PC-9 (cell line): ENCODE data around the gene NKAIN1. TPM values are rescaled to one million over a fixed set of nuclear protein-coding genes. Genes with fewer than 3 reads are reported as not detected.

Experiments used
- BruUV-seq: library from RNA; stranded (reverse); fragments of 400-500 nt; replicated peaks from 2 replicates; lab custom pipeline; 2021; lab: Mats Ljungman, UMichigan
- CTCF ChIA-PET: fragments of 300-600 bp; sonication (Branson Sonifier 250); formaldehyde crosslinking; loops from one replicate; lab custom pipeline; 2022; ENCODE audit warnings: antibody characterized with exemption; lab: Charles Lee
- POLR2A ChIA-PET: fragments of 300-600 bp; sonication (Branson Sonifier 250); formaldehyde crosslinking; loops from one replicate; lab custom pipeline; 2022; ENCODE audit warnings: antibody characterized with exemption; ENCODE audit not compliant: unreplicated experiment; lab: Charles Lee
- DNase-seq, 2 experiments: peaks; one replicate each; pipeline versions ENCODE4 v3.0.0 to v3.0.0-alpha.2; 2015 to 2022; ENCODE audit warnings: mixed read lengths in 1 of 2
- H2AFZ ChIP-seq: fragments of 200-600 bp; sonication (generic); 2 replicates; pipeline ENCODE4 v1.8.1; 2017; ENCODE audit warnings: antibody characterized with exemption
- H3F3A ChIP-seq: fragments of 200-600 bp; sonication (generic); 2 replicates; pipeline ENCODE4 v1.8.1; 2017; ENCODE audit warnings: antibody characterized with exemption, mild to moderate bottlenecking, low read depth; ENCODE audit not compliant: insufficient read depth
- H3K27ac ChIP-seq: fragments of 200-600 bp; sonication (generic); 2 replicates; pipeline ENCODE4 v1.6.1; 2016; ENCODE audit warnings: mixed run types
- H3K27me3 ChIP-seq: fragments of 200-600 bp; sonication (generic); 2 replicates; pipeline ENCODE4 v1.6.1; 2016; ENCODE audit warnings: low read depth, mixed run types; ENCODE audit not compliant: insufficient read depth
- H3K36me3 ChIP-seq: fragments of 200-600 bp; sonication (generic); 2 replicates; pipeline ENCODE4 v1.6.1; 2016; ENCODE audit warnings: low read depth, mixed run types
- H3K4me1 ChIP-seq: fragments of 200-600 bp; sonication (generic); replicated peaks from 2 replicates; pipeline ENCODE4 v1.6.1; 2016; ENCODE audit warnings: mixed run types; ENCODE audit not compliant: insufficient read depth
- H3K4me2 ChIP-seq: fragments of 200-600 bp; sonication (generic); 2 replicates; pipeline ENCODE4 v1.6.1; 2017; ENCODE audit warnings: mixed run types
- H3K4me3 ChIP-seq: fragments of 200-600 bp; sonication (generic); 2 replicates; pipeline ENCODE4 v1.6.1; 2016; ENCODE audit warnings: mixed run types
- H3K79me2 ChIP-seq: fragments of 200-600 bp; sonication (generic); 2 replicates; pipeline ENCODE4 v1.6.1; 2017; ENCODE audit warnings: low read depth, mixed run types
- H3K9me2 ChIP-seq: fragments of 200-600 bp; sonication (generic); 2 replicates; pipeline ENCODE4 v1.8.1; 2017; ENCODE audit warnings: mild to moderate bottlenecking; ENCODE audit not compliant: insufficient read depth
- H3K9me3 ChIP-seq: fragments of 200-600 bp; sonication (generic); 2 replicates; pipeline ENCODE4 v1.8.1; 2016; ENCODE audit warnings: low read depth; ENCODE audit not compliant: insufficient read depth
- H4K20me1 ChIP-seq: fragments of 200-600 bp; sonication (generic); 2 replicates; pipeline ENCODE4 v1.8.1; 2017; ENCODE audit not compliant: insufficient read depth
- EZH2 ChIP-seq: fragments of 200-600 bp; sonication (generic); IDR thresholded peaks from 2 replicates; pipeline ENCODE4 v1.8.0; 2017; ENCODE audit warnings: antibody characterized with exemption, low read depth
- intact Hi-C: fragments of 100-400 bp; cut with micrococcal nuclease; formaldehyde crosslinking; loops from one replicate; pipeline ENCODE4 v1.10.0; 2022; ENCODE audit not compliant: unreplicated experiment
- total RNA-seq: library from RNA; stranded (reverse); gene quantifications from 2 replicates; pipeline ENCODE4 v1.2.3, GENCODE V29; 2021
- TF ChIP-seq, protein P1 (sequence below): fragments of 200-600 bp; sonication (generic); conservative IDR thresholded peaks from 2 replicates; pipeline ENCODE4 v1.6.1; 2017; ENCODE audit warnings: mixed run types, antibody characterized with exemption, mild to moderate bottlenecking, moderate library complexity

The NKAIN1 gene
- total RNA-seq, 1 experiment from 2014 or later = 0.96 TPM

GRCh38 chr1:31208361-31208945 lies 31.2 kb downstream of the NKAIN1 start:
- POLR2A ChIA-PET = no interaction called here

GRCh38 chr1:31207569-31207968 lies 32.1 kb downstream of the NKAIN1 start:
- H3K4me1 ChIP-seq = no peaks in the 10 kb centered on the region
- H3K79me2 ChIP-seq = no peaks in the 10 kb centered on the region
- POLR2A ChIA-PET = no interaction called here
- H4K20me1 ChIP-seq = no peaks in the 10 kb centered on the region
- no peaks in the 10 kb centered on the region for H3K36me3 ChIP-seq
- no peak overlapping the region for H3K4me3 ChIP-seq
- 0 out of 2 replicates have a peak, but pooled peaks cover 4% of the 10 kb centered on the region for H3K27me3 ChIP-seq
- DNase-seq = no peak
- H3F3A ChIP-seq = no peaks in the 10 kb centered on the region
- H3K27ac ChIP-seq = no peak overlapping the region
- H3K9me3 ChIP-seq = no peaks in the 10 kb centered on the region
- no peak overlapping the region for H3K4me2 ChIP-seq
- BruUV-seq = no TSS peak
- intact Hi-C loops = no loop called here
- H3K9me2 ChIP-seq = no peaks in the 10 kb centered on the region
- CTCF ChIA-PET = no interaction called here
- no peak for TF ChIP-seq EZH2
- H2AFZ ChIP-seq = no peak overlapping the region

More at GRCh38 chr1:31208361-31208945, 31.2 kb downstream of the NKAIN1 start:
- intact Hi-C loops = no loop called here
- Histone ChIP-seq H4K20me1 (no peaks in the 10 kb centered on the region), H3K9me3 (no peaks in the 10 kb centered on the region), H3K4me2 (no peak overlapping the region), H3K9me2 (no peaks in the 10 kb centered on the region), H3K79me2 (no peaks in the 10 kb centered on the region), H3K4me1 (no peaks in the 10 kb centered on the region), H3K4me3 (no peak overlapping the region), H3K27me3 (0 out of 2 replicates have a peak, but pooled peaks cover 4% of the 10 kb centered on the region), H2AFZ (no peak overlapping the region), H3F3A (no peaks in the 10 kb centered on the region), H3K36me3 (no peaks in the 10 kb centered on the region), H3K27ac (no peak overlapping the region)
- no peak for DNase-seq
- BruUV-seq = no TSS peak
- CTCF ChIA-PET = no interaction called here
- TF ChIP-seq, protein P1, sequence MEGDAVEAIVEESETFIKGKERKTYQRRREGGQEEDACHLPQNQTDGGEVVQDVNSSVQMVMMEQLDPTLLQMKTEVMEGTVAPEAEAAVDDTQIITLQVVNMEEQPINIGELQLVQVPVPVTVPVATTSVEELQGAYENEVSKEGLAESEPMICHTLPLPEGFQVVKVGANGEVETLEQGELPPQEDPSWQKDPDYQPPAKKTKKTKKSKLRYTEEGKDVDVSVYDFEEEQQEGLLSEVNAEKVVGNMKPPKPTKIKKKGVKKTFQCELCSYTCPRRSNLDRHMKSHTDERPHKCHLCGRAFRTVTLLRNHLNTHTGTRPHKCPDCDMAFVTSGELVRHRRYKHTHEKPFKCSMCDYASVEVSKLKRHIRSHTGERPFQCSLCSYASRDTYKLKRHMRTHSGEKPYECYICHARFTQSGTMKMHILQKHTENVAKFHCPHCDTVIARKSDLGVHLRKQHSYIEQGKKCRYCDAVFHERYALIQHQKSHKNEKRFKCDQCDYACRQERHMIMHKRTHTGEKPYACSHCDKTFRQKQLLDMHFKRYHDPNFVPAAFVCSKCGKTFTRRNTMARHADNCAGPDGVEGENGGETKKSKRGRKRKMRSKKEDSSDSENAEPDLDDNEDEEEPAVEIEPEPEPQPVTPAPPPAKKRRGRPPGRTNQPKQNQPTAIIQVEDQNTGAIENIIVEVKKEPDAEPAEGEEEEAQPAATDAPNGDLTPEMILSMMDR = no peak
- no peak for TF ChIP-seq EZH2

- no peaks in the 10 kb centered on the region for H3K36me3 ChIP-seq
- H3F3A ChIP-seq = no peaks in the 10 kb centered on the region
- no peak overlapping the region for H2AFZ ChIP-seq
- no peak overlapping the region for H3K4me2 ChIP-seq
- 0 out of 2 replicates have a peak, but pooled peaks cover 4% of the 10 kb centered on the region for H3K27me3 ChIP-seq
- ChIA-PET POLR2A (no interaction called here), CTCF (no interaction called here)
- H3K9me2 ChIP-seq = no peaks in the 10 kb centered on the region
- no peaks in the 10 kb centered on the region for H3K9me3 ChIP-seq
- no peaks in the 10 kb centered on the region for H3K79me2 ChIP-seq
- H4K20me1 ChIP-seq = no peaks in the 10 kb centered on the region
- no peak for TF ChIP-seq EZH2
- TF ChIP-seq, protein P1 = no peak
- no peak overlapping the region for H3K27ac ChIP-seq
- no peak for DNase-seq
- H3K4me3 ChIP-seq = no peak overlapping the region
- intact Hi-C loops = no loop called here
- H3K4me1 ChIP-seq = no peaks in the 10 kb centered on the region
- no TSS peak for BruUV-seq
Measured at GRCh38 chr1:31207046-31207445, 32.6 kb downstream of the NKAIN1 start.

GRCh38 chr1:31203215-31203614 lies 36.5 kb downstream of the NKAIN1 start:
- no peak overlapping the region for H2AFZ ChIP-seq
- no peaks in the 10 kb centered on the region for H4K20me1 ChIP-seq
- ChIA-PET POLR2A (no interaction called here), CTCF (no interaction called here)
- TF ChIP-seq, protein P1 = no peak
- TF ChIP-seq EZH2 = no peak
- no peaks in the 10 kb centered on the region for H3F3A ChIP-seq
- H3K4me3 ChIP-seq = no peak overlapping the region
- H3K4me1 ChIP-seq = no peaks in the 10 kb centered on the region
- DNase-seq = no peak
- intact Hi-C loops = no loop called here
- no peaks in the 10 kb centered on the region for H3K9me3 ChIP-seq
- H3K9me2 ChIP-seq = no peaks in the 10 kb centered on the region
- H3K36me3 ChIP-seq = no peaks in the 10 kb centered on the region
- H3K27me3 ChIP-seq = no peaks in the 10 kb centered on the region
- H3K4me2 ChIP-seq = no peak overlapping the region
- BruUV-seq = no TSS peak
- H3K79me2 ChIP-seq = no peaks in the 10 kb centered on the region
- H3K27ac ChIP-seq = no peak overlapping the region
